ENCODE data around the gene GMPR2.

Gene GMPR2

GRCh38 chr14:24266344-24267244 is 33.9 kb downstream of the GMPR2 start:
- no peak for DNase-seq (ENCODE audit: low read depth, low spot score)

GRCh38 chr14:24267516-24267915 is 34.8 kb downstream of the GMPR2 start:
- no peak for DNase-seq (ENCODE audit: low read depth, low spot score)

GRCh38 chr14:24268225-24268624 is 35.5 kb downstream of the GMPR2 start:
- no peak for DNase-seq (ENCODE audit: low read depth, low spot score)

- no peak for DNase-seq (ENCODE audit: low read depth, low spot score)
These were observed 36.6 kb downstream of the GMPR2 start for GRCh38 chr14:24269368-24269767.

GRCh38 chr14:24269910-24270536 is 37.3 kb downstream of the GMPR2 start:
- DNase-seq (ENCODE audit: low read depth, low spot score) = no peak

- DNase-seq (ENCODE audit: low read depth, low spot score) = no peak
These were observed 37.9 kb downstream of the GMPR2 start for GRCh38 chr14:24270537-24271133.

GRCh38 chr14:24271134-24271833 is 38.6 kb downstream of the GMPR2 start, which contains the start of gene RABGGTA:
Gene RABGGTA, minus strand, starts transcription at chr14:24271597. Its CDS starts 482 bp downstream, at chr14:24271115.
- peak; percentile 57 for DNase-seq (ENCODE audit: low read depth, low spot score)

- DNase-seq (ENCODE audit: low read depth, low spot score) = no peak
These were observed 39.1 kb downstream of the GMPR2 start for GRCh38 chr14:24271834-24272263.

- DNase-seq (ENCODE audit: low read depth, low spot score) = no peak
These were observed 39.7 kb downstream of the GMPR2 start for GRCh38 chr14:24272467-24272866.

GRCh38 chr14:24273422-24273998 is 40.8 kb downstream of the GMPR2 start:
- no peak for DNase-seq (ENCODE audit: low read depth, low spot score)

- no peak for DNase-seq (ENCODE audit: low read depth, low spot score)
These were observed 41.4 kb downstream of the GMPR2 start for GRCh38 chr14:24274101-24274543.

- no peak for DNase-seq (ENCODE audit: low read depth, low spot score)
These were observed 44.3 kb downstream of the GMPR2 start for GRCh38 chr14:24277071-24277470.

- no peak for DNase-seq (ENCODE audit: low read depth, low spot score)
These were observed 45.0 kb downstream of the GMPR2 start for GRCh38 chr14:24277606-24278321.

- no peak for DNase-seq (ENCODE audit: low read depth, low spot score)
These were observed 45.7 kb downstream of the GMPR2 start for GRCh38 chr14:24278424-24278823.

- no peak for DNase-seq (ENCODE audit: low read depth, low spot score)
These were observed 46.8 kb downstream of the GMPR2 start for GRCh38 chr14:24279301-24280186.

- DNase-seq (ENCODE audit: low read depth, low spot score) = no peak
These were observed 48.2 kb downstream of the GMPR2 start for GRCh38 chr14:24280797-24281460.

GRCh38 chr14:24281636-24282035 is 48.9 kb downstream of the GMPR2 start:
- DNase-seq (ENCODE audit: low read depth, low spot score) = no peak

- DNase-seq (ENCODE audit: low read depth, low spot score) = no peak
These were observed 50.0 kb downstream of the GMPR2 start for GRCh38 chr14:24282736-24283135.

- no peak for DNase-seq (ENCODE audit: low read depth, low spot score)
These were observed 51.2 kb downstream of the GMPR2 start for GRCh38 chr14:24283796-24284460.

Data from smooth muscle cell of the brain vasculature (primary cell).